ENCODE measurements around the gene FAM163B.

The FAM163B gene

DNA sequence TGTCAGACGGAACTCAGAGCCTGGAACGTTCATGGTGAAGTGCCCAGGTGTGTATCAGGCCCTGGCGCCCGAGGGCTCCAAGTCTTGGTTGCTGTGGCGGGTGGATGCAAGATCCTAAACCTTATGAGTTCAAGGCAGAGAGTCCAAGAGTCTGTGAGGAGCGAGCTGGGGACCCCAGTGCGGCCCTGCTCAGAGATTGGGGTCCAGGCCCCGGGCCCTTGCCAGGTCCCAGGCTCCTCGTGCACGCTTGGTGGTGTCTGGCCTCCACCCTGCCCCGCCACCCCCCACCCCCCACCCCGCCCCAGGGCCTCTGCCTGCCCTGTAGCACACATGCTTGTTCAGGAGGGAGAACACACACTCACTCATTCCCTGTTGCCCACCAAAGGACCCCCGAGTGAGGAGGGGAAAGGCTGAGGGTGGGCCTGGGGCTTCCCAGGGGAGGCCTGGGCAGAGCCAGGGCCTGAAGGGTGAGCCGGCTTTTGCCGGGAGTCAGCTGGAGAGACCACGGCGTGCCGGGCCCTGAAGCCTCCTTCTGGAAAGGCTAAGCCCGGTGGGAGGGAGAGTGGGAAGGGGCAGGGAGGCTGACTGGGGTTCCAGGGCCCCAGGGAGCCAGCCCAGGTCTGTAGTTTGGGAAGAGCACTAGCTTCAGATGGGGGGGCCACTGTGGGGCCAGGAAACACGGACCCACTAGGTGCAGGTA, 37.1 kb downstream of the FAM163B start (continued):
- TF ChIP-seq PPARA (CRISPR knock-in tag; IDR thresholded peaks at IDR 0.05; ENCODE audit: borderline replicate concordance) (no peak), ESRRG (CRISPR knock-in tag; IDR thresholded peaks at IDR 0.05) (no peak)

DNA sequence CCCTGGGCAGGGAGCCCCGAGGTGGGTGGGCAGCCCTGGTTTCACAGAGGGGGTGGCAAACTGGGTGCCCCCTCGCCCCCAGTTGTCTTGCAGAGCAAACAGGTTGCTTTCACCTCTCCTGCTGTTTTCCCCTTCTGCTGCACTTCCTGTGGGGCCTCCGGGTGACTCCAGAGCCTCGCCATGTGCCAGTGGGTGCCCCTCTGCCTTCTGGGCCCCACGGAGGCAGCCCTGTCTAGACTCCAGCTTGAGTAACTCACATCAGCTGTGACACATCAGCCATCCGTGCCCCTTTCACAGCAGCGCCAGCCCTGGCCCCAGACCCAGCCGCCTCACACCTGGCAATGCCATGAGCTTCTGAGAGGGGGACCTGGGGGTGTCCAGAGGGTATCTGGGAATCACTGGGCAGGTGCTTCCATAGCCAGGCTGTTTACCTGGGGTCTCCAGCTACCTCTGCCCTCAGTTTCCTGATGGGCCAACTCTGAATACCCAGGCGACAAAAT, 37.7 kb downstream of the FAM163B start:
- no peak for ATAC-seq
- TF ChIP-seq, protein P1, sequence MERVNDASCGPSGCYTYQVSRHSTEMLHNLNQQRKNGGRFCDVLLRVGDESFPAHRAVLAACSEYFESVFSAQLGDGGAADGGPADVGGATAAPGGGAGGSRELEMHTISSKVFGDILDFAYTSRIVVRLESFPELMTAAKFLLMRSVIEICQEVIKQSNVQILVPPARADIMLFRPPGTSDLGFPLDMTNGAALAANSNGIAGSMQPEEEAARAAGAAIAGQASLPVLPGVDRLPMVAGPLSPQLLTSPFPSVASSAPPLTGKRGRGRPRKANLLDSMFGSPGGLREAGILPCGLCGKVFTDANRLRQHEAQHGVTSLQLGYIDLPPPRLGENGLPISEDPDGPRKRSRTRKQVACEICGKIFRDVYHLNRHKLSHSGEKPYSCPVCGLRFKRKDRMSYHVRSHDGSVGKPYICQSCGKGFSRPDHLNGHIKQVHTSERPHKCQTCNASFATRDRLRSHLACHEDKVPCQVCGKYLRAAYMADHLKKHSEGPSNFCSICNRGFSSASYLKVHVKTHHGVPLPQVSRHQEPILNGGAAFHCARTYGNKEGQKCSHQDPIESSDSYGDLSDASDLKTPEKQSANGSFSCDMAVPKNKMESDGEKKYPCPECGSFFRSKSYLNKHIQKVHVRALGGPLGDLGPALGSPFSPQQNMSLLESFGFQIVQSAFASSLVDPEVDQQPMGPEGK (CRISPR knock-in tag; IDR thresholded peaks at IDR 0.05; ENCODE audit: borderline replicate concordance), result no peak
- TF ChIP-seq, protein P2, sequence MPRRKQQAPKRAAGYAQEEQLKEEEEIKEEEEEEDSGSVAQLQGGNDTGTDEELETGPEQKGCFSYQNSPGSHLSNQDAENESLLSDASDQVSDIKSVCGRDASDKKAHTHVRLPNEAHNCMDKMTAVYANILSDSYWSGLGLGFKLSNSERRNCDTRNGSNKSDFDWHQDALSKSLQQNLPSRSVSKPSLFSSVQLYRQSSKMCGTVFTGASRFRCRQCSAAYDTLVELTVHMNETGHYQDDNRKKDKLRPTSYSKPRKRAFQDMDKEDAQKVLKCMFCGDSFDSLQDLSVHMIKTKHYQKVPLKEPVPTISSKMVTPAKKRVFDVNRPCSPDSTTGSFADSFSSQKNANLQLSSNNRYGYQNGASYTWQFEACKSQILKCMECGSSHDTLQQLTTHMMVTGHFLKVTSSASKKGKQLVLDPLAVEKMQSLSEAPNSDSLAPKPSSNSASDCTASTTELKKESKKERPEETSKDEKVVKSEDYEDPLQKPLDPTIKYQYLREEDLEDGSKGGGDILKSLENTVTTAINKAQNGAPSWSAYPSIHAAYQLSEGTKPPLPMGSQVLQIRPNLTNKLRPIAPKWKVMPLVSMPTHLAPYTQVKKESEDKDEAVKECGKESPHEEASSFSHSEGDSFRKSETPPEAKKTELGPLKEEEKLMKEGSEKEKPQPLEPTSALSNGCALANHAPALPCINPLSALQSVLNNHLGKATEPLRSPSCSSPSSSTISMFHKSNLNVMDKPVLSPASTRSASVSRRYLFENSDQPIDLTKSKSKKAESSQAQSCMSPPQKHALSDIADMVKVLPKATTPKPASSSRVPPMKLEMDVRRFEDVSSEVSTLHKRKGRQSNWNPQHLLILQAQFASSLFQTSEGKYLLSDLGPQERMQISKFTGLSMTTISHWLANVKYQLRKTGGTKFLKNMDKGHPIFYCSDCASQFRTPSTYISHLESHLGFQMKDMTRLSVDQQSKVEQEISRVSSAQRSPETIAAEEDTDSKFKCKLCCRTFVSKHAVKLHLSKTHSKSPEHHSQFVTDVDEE (CRISPR knock-in tag; IDR thresholded peaks at IDR 0.05), result no peak
- TF ChIP-seq RARB (CRISPR knock-in tag; IDR thresholded peaks at IDR 0.05) (no peak), ARNTL (CRISPR knock-in tag; IDR thresholded peaks at IDR 0.05; ENCODE audit: borderline replicate concordance, low read depth) (no peak), ESRRG (CRISPR knock-in tag; IDR thresholded peaks at IDR 0.05) (no peak), ZC3H10 (CRISPR knock-in tag; IDR thresholded peaks at IDR 0.05) (no peak), GLIS3 (CRISPR knock-in tag; IDR thresholded peaks at IDR 0.05) (no peak), TOX (CRISPR knock-in tag; IDR thresholded peaks at IDR 0.05; ENCODE audit: borderline replicate concordance) (no peak), ZFP3 (CRISPR knock-in tag; IDR thresholded peaks at IDR 0.05) (no peak), PPARA (CRISPR knock-in tag; IDR thresholded peaks at IDR 0.05; ENCODE audit: borderline replicate concordance) (no peak), ZFP30 (CRISPR knock-in tag; IDR thresholded peaks at IDR 0.05) (no peak), ZNF70 (CRISPR knock-in tag; IDR thresholded peaks at IDR 0.05) (no peak), TCF4 (CRISPR knock-in tag; IDR thresholded peaks at IDR 0.05; ENCODE audit: borderline replicate concordance) (no peak), BACH2 (CRISPR knock-in tag; IDR thresholded peaks at IDR 0.05; ENCODE audit: borderline replicate concordance) (no peak), ZNF8 (CRISPR knock-in tag; IDR thresholded peaks at IDR 0.05) (no peak), ZNF565 (CRISPR knock-in tag; conservative IDR thresholded peaks at IDR 0.05; ENCODE audit: low read depth) (no peak), CSDC2 (CRISPR knock-in tag; IDR thresholded peaks at IDR 0.05) (no peak), OSR1 (CRISPR knock-in tag; IDR thresholded peaks at IDR 0.05) (no peak)
- TF ChIP-seq, protein P3, sequence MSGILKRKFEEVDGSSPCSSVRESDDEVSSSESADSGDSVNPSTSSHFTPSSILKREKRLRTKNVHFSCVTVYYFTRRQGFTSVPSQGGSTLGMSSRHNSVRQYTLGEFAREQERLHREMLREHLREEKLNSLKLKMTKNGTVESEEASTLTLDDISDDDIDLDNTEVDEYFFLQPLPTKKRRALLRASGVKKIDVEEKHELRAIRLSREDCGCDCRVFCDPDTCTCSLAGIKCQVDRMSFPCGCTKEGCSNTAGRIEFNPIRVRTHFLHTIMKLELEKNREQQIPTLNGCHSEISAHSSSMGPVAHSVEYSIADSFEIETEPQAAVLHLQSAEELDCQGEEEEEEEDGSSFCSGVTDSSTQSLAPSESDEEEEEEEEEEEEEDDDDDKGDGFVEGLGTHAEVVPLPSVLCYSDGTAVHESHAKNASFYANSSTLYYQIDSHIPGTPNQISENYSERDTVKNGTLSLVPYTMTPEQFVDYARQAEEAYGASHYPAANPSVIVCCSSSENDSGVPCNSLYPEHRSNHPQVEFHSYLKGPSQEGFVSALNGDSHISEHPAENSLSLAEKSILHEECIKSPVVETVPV (CRISPR knock-in tag; IDR thresholded peaks at IDR 0.05), result no peak
- TF ChIP-seq, protein P4, sequence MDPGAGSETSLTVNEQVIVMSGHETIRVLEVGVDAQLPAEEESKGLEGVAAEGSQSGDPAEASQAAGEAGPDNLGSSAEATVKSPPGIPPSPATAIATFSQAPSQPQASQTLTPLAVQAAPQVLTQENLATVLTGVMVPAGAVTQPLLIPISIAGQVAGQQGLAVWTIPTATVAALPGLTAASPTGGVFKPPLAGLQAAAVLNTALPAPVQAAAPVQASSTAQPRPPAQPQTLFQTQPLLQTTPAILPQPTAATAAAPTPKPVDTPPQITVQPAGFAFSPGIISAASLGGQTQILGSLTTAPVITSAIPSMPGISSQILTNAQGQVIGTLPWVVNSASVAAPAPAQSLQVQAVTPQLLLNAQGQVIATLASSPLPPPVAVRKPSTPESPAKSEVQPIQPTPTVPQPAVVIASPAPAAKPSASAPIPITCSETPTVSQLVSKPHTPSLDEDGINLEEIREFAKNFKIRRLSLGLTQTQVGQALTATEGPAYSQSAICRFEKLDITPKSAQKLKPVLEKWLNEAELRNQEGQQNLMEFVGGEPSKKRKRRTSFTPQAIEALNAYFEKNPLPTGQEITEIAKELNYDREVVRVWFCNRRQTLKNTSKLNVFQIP (CRISPR knock-in tag; IDR thresholded peaks at IDR 0.05; ENCODE audit: borderline replicate concordance, low read depth), result no peak

DNA sequence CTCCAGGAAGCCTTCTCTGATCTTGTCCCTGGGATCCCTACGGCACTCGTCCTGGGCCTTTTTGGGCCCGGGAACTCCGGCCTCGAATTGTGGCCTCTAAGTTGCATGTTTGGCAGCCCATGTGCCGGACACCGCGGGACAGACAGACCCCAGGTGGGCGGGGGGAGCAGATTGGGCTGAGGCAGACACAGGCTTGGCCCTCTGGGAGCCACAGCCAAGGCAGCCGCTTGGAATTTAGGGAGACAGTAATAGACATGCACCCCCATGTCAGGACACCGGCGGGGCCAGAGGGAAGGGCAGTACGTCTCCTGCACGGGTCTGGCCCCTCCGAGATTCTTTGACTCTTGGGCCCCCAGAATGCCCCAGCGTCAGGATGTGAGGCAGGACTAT, 38.5 kb downstream of the FAM163B start:
- no peak for TF ChIP-seq ZC3H10 (CRISPR knock-in tag; IDR thresholded peaks at IDR 0.05)
- TF ChIP-seq, protein P1 (CRISPR knock-in tag; IDR thresholded peaks at IDR 0.05; ENCODE audit: borderline replicate concordance), result no peak
- TF ChIP-seq, protein P2 (CRISPR knock-in tag; IDR thresholded peaks at IDR 0.05), result no peak
- TF ChIP-seq ZNF565 (CRISPR knock-in tag; conservative IDR thresholded peaks at IDR 0.05; ENCODE audit: low read depth), result no peak
- no peak for TF ChIP-seq ZNF8 (CRISPR knock-in tag; IDR thresholded peaks at IDR 0.05)
- TF ChIP-seq, protein P3 (CRISPR knock-in tag; IDR thresholded peaks at IDR 0.05), result no peak
- no peak for ATAC-seq
